K562 (cell line): Measurements from ENCODE around the gene UFSP2. TPM values are rescaled to one million over a fixed set of nuclear protein-coding genes. Genes with fewer than 3 reads are reported as not detected.

Experiments
- BMI1 ChIP-seq: fragments of 150-350 bp; IDR thresholded peaks from 2 replicates; pipeline ENCODE4 v1.6.1; 2014; ENCODE audit warnings: low read length
- CBFA2T3 ChIP-seq: fragments of 450-650 bp; IDR thresholded peaks from 2 replicates; pipeline ENCODE4 v1.6.1; 2017
- CTBP1 ChIP-seq: fragments of 450-650 bp; IDR thresholded peaks from 2 replicates; pipeline ENCODE4 v1.6.1; 2016; ENCODE audit warnings: borderline replicate concordance
- DNMT1 ChIP-seq: fragments of 450-650 bp; IDR thresholded peaks from 2 replicates; pipeline ENCODE4 v1.6.1; 2016; ENCODE audit warnings: antibody characterized with exemption, mild to moderate bottlenecking
- HBP1 ChIP-seq: fragments of 450-650 bp; formaldehyde crosslinking; IDR thresholded peaks from 2 replicates; pipeline ENCODE4 v1.4.0; 2022; ENCODE audit warnings: missing genetic modification characterization
- MAFF ChIP-seq: IDR thresholded peaks from 2 replicates; pipeline ENCODE4 v1.6.1; 2012; ENCODE audit warnings: low read length, improper control_type of control experiment
- POLR3A ChIP-seq: IDR thresholded peaks from 2 replicates; pipeline ENCODE4 v1.6.1; 2011; ENCODE audit warnings: borderline replicate concordance, mild to moderate bottlenecking, moderate library complexity; ENCODE audit not compliant: insufficient read length, insufficient read depth; ENCODE audit errors: extremely low read depth
- SMARCA5 ChIP-seq: fragments of 450-650 bp; IDR thresholded peaks from 2 replicates; pipeline ENCODE4 v1.6.1; 2016
- SP1 ChIP-seq: sonication (generic); formaldehyde crosslinking; IDR thresholded peaks from 2 replicates; pipeline ENCODE4 v1.8.1; 2022; ENCODE audit warnings: mild to moderate bottlenecking, missing genetic modification reagents
- TARDBP ChIP-seq: fragments of 450-650 bp; IDR thresholded peaks from 2 replicates; pipeline ENCODE4 v1.6.1; 2016
- TBP ChIP-seq: optimal IDR thresholded peaks from 2 replicates; pipeline ENCODE3; 2011; ENCODE audit warnings: low read depth, low read length, improper control_type of control experiment
- THAP12 ChIP-seq: fragments of 250-450 bp; sonication (Bioruptor Pico); IDR thresholded peaks from 2 replicates; pipeline ENCODE4 v1.9.0; 2021; ENCODE audit warnings: mild to moderate bottlenecking, inconsistent platforms
- YY1 ChIP-seq, 3 experiments: IDR thresholded peaks; 2 replicates each; pipeline ENCODE4 v1.6.1; 2011; ENCODE audit warnings: low read length in 2 of 3, mild to moderate bottlenecking in 2 of 3, moderate library complexity in 2 of 3, borderline replicate concordance in 1 of 3, control low read depth in 1 of 3, low read depth in 1 of 3; ENCODE audit not compliant: insufficient read depth in 3 of 3, insufficient replicate concordance in 2 of 3, control insufficient read depth in 1 of 3, insufficient read length in 1 of 3; ENCODE audit errors: extremely low read depth in 1 of 3
- ZNF23 ChIP-seq: fragments of 250-450 bp; sonication (Bioruptor Pico); IDR thresholded peaks from 2 replicates; pipeline ENCODE4 v1.4.0; 2020; ENCODE audit warnings: mild to moderate bottlenecking
- ZNF316 ChIP-seq: fragments of 450-650 bp; IDR thresholded peaks from 2 replicates; pipeline ENCODE4 v1.6.1; 2016
- ZNF589 ChIP-seq: fragments of 200-800 bp; sonication (Bioruptor generic); IDR thresholded peaks from 2 replicates; pipeline ENCODE4 v1.6.1; 2016; ENCODE audit warnings: low read depth, missing genetic modification characterization, missing compliant biosample characterization
- ZNF76 ChIP-seq: fragments of 250-450 bp; sonication (Bioruptor Pico); IDR thresholded peaks from 2 replicates; pipeline ENCODE4 v1.4.0; 2020; ENCODE audit warnings: mild to moderate bottlenecking, moderate library complexity, borderline replicate concordance
- polyA plus RNA-seq, 8 experiments: library from polyadenylated mRNA; depleted of rRNA in 4 of 8; stranded (reverse) in 5 of 8; unstranded in 3 of 8; fragments of >200 nt; fragmentation: Nextera tagmentation in 2 of 8; fragmentation: Illumina TruSeq in 1 of 8; extraction: Ambion mirVana in 2 of 8; extraction: Trizol in 1 of 8; gene quantifications; 2 replicates each; pipeline versions ENCODE4 v1.2.1 to v1.2.3, GENCODE V29; 2011 to 2014; ENCODE audit warnings: inconsistent platforms in 1 of 8, missing spikeins in 1 of 8
- total RNA-seq, 7 experiments: library from RNA; depleted of rRNA in 6 of 7; stranded (reverse); fragments of >200 nt in 6 of 7; fragmentation: Illumina TruSeq in 2 of 7; extraction: Trizol in 2 of 7; gene quantifications; 2 replicates each; pipeline versions ENCODE4 v1.2.1 to v1.2.3, GENCODE V29; 2011 to 2021; ENCODE audit warnings: low replicate concordance in 1 of 7

Gene UFSP2
- total and polyA plus RNA-seq, 9 of the 15 experiments (the other 6 are each of a cell fraction or from before 2014, with no cell fraction given): 20.1 to 55.8 (median 26.6) TPM

DNA sequence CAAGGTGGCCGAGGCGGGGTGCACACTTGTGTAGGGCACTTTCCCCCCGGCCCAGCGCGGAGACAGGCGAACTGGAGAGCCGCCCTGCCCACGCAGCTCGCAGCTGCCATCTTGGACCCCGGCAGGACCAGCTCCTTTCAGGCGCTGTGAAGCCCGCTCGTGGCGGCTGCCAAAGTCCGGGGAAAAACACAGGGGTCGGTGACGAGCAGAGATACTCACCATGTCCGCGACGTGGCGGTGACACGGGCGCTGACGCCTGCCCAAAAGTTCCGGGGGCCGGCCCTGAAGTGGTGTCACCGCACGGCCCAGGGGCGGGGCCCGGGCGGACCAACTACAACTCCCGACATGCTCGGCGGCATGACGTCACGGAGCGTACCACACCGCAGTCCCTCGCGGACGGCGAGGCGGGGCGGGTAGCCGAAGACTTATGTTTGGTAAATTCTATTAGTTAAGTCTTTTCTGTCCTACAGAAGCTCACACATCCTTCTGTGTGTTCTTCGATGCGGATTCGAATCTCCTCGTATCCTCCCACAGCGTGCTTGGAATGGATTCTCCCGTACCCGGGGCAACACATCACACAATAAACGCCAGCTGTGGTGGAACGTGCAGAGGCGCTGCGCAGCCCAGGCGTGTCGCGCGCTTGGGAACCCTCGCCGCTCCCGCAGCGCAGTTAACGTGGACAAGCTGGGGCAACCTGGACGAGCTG is at the start of gene UFSP2 (continued):
- TF ChIP-seq YY1 (IDR thresholded peaks at IDR 0.05; ENCODE audit: borderline replicate concordance in 1 of 3, control insufficient read depth in 1 of 3, extremely low read depth in 1 of 3, insufficient read depth in 3 of 3, insufficient read length in 1 of 3, insufficient replicate concordance in 2 of 3, low read depth in 1 of 3, low read length in 2 of 3) (peak; percentile 83 to 97 (median 94)), ZNF316 (no peak), THAP12 (CRISPR knock-in tag) (0 out of 2 replicates have a peak, but pooled peaks have one; percentile 29), TBP (peak; percentile 69), CBFA2T3 (0 out of 2 replicates have a peak, but pooled peaks have one; percentile 38), HBP1 (no peak), CTBP1 (peak; percentile 55), ZNF23 (CRISPR knock-in tag) (no peak), MAFF (peak; percentile 70; the same call in 1 of the 2 replicates), SMARCA5 (no peak), ZNF589 (CRISPR knock-in tag) (0 out of 2 replicates have a peak, but pooled peaks have one; percentile 15), TARDBP (peak; percentile 39; the same call in 1 of the 2 replicates), DNMT1 (no peak), POLR3A (no peak), ZNF76 (0 out of 2 replicates have a peak, but pooled peaks have one; percentile 69), BMI1 (peak; percentile 72; the same call in 1 of the 2 replicates), SP1 (CRISPR knock-in tag) (peak; percentile 97)
